Activated CD4-positive, alpha-beta T cell treated with anti-CD3 and anti-CD28 coated beads, Interleukin-2, Interleukin-4, amounts not matched to agents 100 ng/mL and 50 ng/mL, durations not matched to agents 16 hours and 8 hours (primary cell): ENCODE measurements around the gene CARS2.
A peak's percentile ranks its signal among the peaks of the same experiment; 100 is the strongest.

Source experiments
- DNase-seq: peaks from one replicate; pipeline ENCODE4 v3.0.0-alpha.2; 2020; ENCODE audit warnings: low spot score

The CARS2 gene

GRCh38 chr13:110705826-110706569, at the start of gene CARS2:
Gene CARS2, minus strand, starts transcription at chr13:110706116. Its CDS starts 23 bp downstream, at chr13:110706093.
- DNase-seq, result peak; percentile 98

GRCh38 chr13:110748271-110748670, 42.4 kb upstream of the CARS2 start:
- DNase-seq, result no peak

- no peak for DNase-seq
These were observed 40.5 kb upstream of the CARS2 start for GRCh38 chr13:110746438-110746837.

- DNase-seq, result no peak
These were observed 37.8 kb upstream of the CARS2 start for GRCh38 chr13:110743687-110744086.

GRCh38 chr13:110737555-110737954, 31.6 kb upstream of the CARS2 start:
- no peak for DNase-seq

- no peak for DNase-seq
These were observed 28.6 kb upstream of the CARS2 start for GRCh38 chr13:110734561-110734960.

GRCh38 chr13:110731072-110731471, 25.2 kb upstream of the CARS2 start:
- no peak for DNase-seq

GRCh38 chr13:110726726-110727125, 20.8 kb upstream of the CARS2 start:
- peak; percentile 85 for DNase-seq

- DNase-seq, result peak; percentile 48
These were observed 20.2 kb upstream of the CARS2 start for GRCh38 chr13:110726153-110726552.

- no peak for DNase-seq
These were observed 17.7 kb upstream of the CARS2 start for GRCh38 chr13:110723598-110723997.

GRCh38 chr13:110722971-110723370, 17.1 kb upstream of the CARS2 start:
- DNase-seq, result no peak

GRCh38 chr13:110719036-110719710, 13.3 kb upstream of the CARS2 start:
- DNase-seq, result no peak

- peak; percentile 13 for DNase-seq
These were observed 10.3 kb upstream of the CARS2 start for GRCh38 chr13:110716247-110716515.

- DNase-seq, result peak; percentile 99
These were observed 9.7 kb upstream of the CARS2 start for GRCh38 chr13:110715395-110716246.

- DNase-seq, result no peak
These were observed 9.0 kb upstream of the CARS2 start for GRCh38 chr13:110714797-110715394.

- DNase-seq, result peak; percentile 54
These were observed 8.3 kb upstream of the CARS2 start for GRCh38 chr13:110713981-110714796.

GRCh38 chr13:110713642-110713952, 7.7 kb upstream of the CARS2 start, which contains the start of gene ING1:
Gene ING1, plus strand, starts transcription at chr13:110713700. Its CDS starts 450 bp downstream, at chr13:110714150.
- no peak for DNase-seq

- DNase-seq, result peak; percentile 99
These were observed 7.1 kb upstream of the CARS2 start for GRCh38 chr13:110712849-110713641.

GRCh38 chr13:110712081-110712848, 6.3 kb upstream of the CARS2 start:
- peak; percentile 87 for DNase-seq
